ENCODE measurements around the gene RAB44.
A peak's percentile ranks its signal among the peaks of the same experiment; 100 is the strongest.

The RAB44 gene

DNA sequence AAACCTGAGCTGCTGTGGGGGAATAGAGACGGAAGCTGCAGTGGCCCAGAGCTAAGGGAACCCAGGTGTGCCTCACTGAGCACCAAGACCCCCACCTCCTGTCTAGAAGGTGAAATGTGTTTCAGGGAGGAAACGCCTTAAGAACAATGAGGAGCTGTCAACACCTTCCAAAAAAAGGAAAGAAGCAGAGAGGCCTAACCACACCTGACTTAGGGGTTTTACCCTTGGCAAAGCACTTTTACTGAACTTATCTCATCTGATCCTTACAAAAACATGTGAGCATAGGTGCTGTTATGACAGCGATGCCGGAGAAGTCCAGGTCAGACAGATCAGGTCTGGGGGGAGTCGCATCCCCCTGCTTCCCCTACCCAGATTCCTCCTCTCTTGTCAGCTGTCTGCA lies 35.2 kb upstream of the RAB44 start:
- TF ChIP-seq CTCF (conservative IDR thresholded peaks at IDR 0.05; ENCODE audit: control insufficient read depth, insufficient read depth, low read depth, low read length) = no peak
- no peak overlapping the region for H3K4me3 ChIP-seq (ENCODE audit: control insufficient read depth, low read depth, low read length)
- DNase-seq (ENCODE audit: low read depth) = no peak

GRCh38 chr6:36662827-36663256 lies 34.8 kb upstream of the RAB44 start:
- TF ChIP-seq CTCF (conservative IDR thresholded peaks at IDR 0.05; ENCODE audit: control insufficient read depth, insufficient read depth, low read depth, low read length) = no peak
- no peak overlapping the region for H3K4me3 ChIP-seq (ENCODE audit: control insufficient read depth, low read depth, low read length)
- DNase-seq (ENCODE audit: low read depth) = no peak

DNA sequence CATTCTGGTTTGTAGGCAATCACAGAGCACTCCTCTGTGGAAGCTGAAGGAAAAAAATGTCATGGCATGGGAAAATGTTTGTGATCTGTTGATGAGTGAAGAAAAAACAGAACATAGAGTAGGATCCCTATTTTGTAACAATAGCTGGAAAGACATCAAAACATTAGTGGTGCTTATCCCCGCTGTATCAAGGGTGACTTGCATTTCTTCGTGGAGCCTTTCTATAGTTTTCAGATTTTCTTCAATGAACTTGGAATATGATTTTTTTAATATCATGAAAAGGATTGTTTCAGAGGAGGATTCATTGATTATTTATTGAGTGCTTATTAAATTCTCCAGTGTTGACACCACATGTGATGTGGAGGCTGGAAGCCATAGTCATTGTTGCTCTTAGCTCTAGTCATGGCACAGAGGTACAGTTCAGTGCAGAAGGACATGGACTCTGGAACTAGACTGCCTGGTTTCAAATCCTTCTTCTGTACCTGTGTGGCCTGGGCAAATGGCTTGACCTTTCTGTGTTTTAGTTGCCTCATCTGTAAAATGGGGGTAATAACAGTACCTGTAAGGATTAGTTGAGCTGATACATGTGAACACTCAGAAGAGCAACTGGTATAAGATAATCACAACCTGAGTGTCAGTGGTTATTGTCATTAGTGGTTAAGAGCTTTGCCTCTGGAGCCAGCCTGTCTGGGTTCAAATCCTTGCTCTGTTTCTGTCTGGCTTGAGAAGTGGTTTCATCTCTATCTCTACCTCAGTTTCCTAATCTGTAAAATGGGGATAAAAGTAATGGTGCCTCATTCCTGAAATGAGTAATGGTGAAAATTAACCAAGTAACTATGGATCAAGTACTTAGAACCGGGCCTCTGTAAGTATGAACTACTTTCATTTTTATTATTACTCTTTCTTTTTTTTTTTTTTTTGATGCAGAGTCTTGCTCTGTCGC lies 33.9 kb upstream of the RAB44 start:
- H3K4me3 ChIP-seq (ENCODE audit: control insufficient read depth, low read depth, low read length) = no peak overlapping the region
- DNase-seq (ENCODE audit: low read depth) = no peak
- TF ChIP-seq CTCF (conservative IDR thresholded peaks at IDR 0.05; ENCODE audit: control insufficient read depth, insufficient read depth, low read depth, low read length) = no peak

DNA sequence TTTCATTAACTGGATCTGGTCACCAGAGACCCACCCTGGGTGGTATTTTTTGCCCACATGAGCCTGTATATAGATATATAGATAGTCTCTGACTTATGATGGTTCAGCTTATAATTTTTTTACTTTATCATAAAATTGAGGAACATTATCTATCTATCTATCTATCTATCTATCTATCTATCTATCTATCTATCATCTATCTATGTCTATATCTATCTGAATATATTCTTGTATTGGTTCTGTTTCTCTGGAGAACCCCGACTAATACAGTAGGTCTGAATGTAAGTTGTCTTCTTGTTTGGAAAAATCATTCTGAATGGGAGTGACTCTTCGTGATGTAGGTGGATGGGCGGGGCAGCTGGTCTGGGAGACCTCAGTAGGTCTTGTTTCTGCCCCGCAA lies 32.4 kb upstream of the RAB44 start:
- no peak overlapping the region for H3K4me3 ChIP-seq (ENCODE audit: control insufficient read depth, low read depth, low read length)
- DNase-seq (ENCODE audit: low read depth) = no peak
- TF ChIP-seq CTCF (conservative IDR thresholded peaks at IDR 0.05; ENCODE audit: control insufficient read depth, insufficient read depth, low read depth, low read length) = no peak

- TF ChIP-seq CTCF (conservative IDR thresholded peaks at IDR 0.05; ENCODE audit: control insufficient read depth, insufficient read depth, low read depth, low read length) = no peak
- no peak for DNase-seq (ENCODE audit: low read depth)
- H3K4me3 ChIP-seq (ENCODE audit: control insufficient read depth, low read depth, low read length) = no peak overlapping the region
Measured at GRCh38 chr6:36666287-36666686, 31.3 kb upstream of the RAB44 start.

GRCh38 chr6:36666826-36667591 lies 30.6 kb upstream of the RAB44 start:
- peak; percentile 97 for DNase-seq (ENCODE audit: low read depth)
- no peak overlapping the region for H3K4me3 ChIP-seq (ENCODE audit: control insufficient read depth, low read depth, low read length)
- no peak for TF ChIP-seq CTCF (conservative IDR thresholded peaks at IDR 0.05; ENCODE audit: control insufficient read depth, insufficient read depth, low read depth, low read length)

Measured in fibroblast of mammary gland (primary cell).